HepG2 (cell line): ENCODE results near the gene APOLD1. TPM values are rescaled to one million over a fixed set of nuclear protein-coding genes. Genes with fewer than 3 reads are reported as not detected.

Experiments
- HES4 ChIP-seq: sonication (generic); formaldehyde crosslinking; IDR thresholded peaks from 2 replicates; pipeline ENCODE4 v1.9.0; 2021; ENCODE audit warnings: mild to moderate bottlenecking, missing genetic modification reagents, borderline replicate concordance
- HMG20A ChIP-seq: IDR thresholded peaks from 2 replicates; pipeline ENCODE4 v1.6.1; 2016; ENCODE audit warnings: borderline replicate concordance
- KLF11 ChIP-seq: IDR thresholded peaks from 2 replicates; pipeline ENCODE4 v1.6.1; 2016; ENCODE audit warnings: missing compliant biosample characterization
- MTA1 ChIP-seq: sonication (generic); formaldehyde crosslinking; IDR thresholded peaks from 2 replicates; pipeline ENCODE4 v1.4.0; 2020; ENCODE audit warnings: missing genetic modification reagents, mild to moderate bottlenecking, borderline replicate concordance
- NCOA2 ChIP-seq: sonication (generic); formaldehyde crosslinking; IDR thresholded peaks from 2 replicates; pipeline ENCODE4 v1.8.0; 2022; ENCODE audit warnings: inconsistent platforms
- NKX3-1 ChIP-seq: sonication (generic); formaldehyde crosslinking; IDR thresholded peaks from 2 replicates; pipeline ENCODE4 v1.5.0; 2020; ENCODE audit warnings: missing genetic modification reagents
- PAX8 ChIP-seq: sonication (generic); formaldehyde crosslinking; IDR thresholded peaks from 2 replicates; pipeline ENCODE4 v1.8.0; 2022; ENCODE audit warnings: mild to moderate bottlenecking, missing genetic modification reagents, borderline replicate concordance
- RBAK ChIP-seq: sonication (generic); formaldehyde crosslinking; IDR thresholded peaks from 2 replicates; pipeline ENCODE4 v1.5.1; 2020; ENCODE audit warnings: mild to moderate bottlenecking, missing genetic modification reagents
- ZBTB7A ChIP-seq: sonication (generic); formaldehyde crosslinking; IDR thresholded peaks from 2 replicates; pipeline ENCODE4 v1.8.0; 2022; ENCODE audit warnings: mild to moderate bottlenecking, missing genetic modification reagents
- ZC3H13 ChIP-seq: sonication (generic); formaldehyde crosslinking; IDR thresholded peaks from 2 replicates; pipeline ENCODE4 v1.8.1; 2023; ENCODE audit warnings: mild to moderate bottlenecking, missing genetic modification reagents, moderate library complexity
- ZKSCAN1 ChIP-seq: fragments of 150-350 bp; IDR thresholded peaks from 2 replicates; pipeline ENCODE4 v1.6.1; 2014; ENCODE audit warnings: low read length
- ZNF251 ChIP-seq: sonication (generic); formaldehyde crosslinking; IDR thresholded peaks from 2 replicates; pipeline ENCODE4 v1.9.0; 2021; ENCODE audit warnings: mild to moderate bottlenecking, missing genetic modification reagents
- ZNF773 ChIP-seq: sonication (generic); formaldehyde crosslinking; IDR thresholded peaks from 2 replicates; pipeline ENCODE4 v1.4.0; 2020; ENCODE audit warnings: missing genetic modification reagents, borderline replicate concordance
- polyA plus RNA-seq, 8 experiments: library from polyadenylated mRNA; depleted of rRNA in 3 of 8; stranded (reverse) in 7 of 8; unstranded in 1 of 8; fragments of >200 nt; fragmentation: Illumina TruSeq in 4 of 8; extraction: Trizol in 4 of 8; gene quantifications; 2 replicates each; pipeline versions ENCODE4 v1.2.1 to v1.2.3, GENCODE V29; 2011 to 2016; ENCODE audit warnings: low read depth in 4 of 8, missing spikeins in 1 of 8, mixed read lengths in 1 of 8; ENCODE audit not compliant: insufficient read depth in 1 of 8
- total RNA-seq, 5 experiments: library from RNA; depleted of rRNA; stranded (reverse); fragments of >200 nt; fragmentation: Illumina TruSeq; extraction: Trizol; gene quantifications; 2 replicates each; pipeline ENCODE4 v1.2.3, GENCODE V29; 2016; ENCODE audit warnings: low read depth in 1 of 5
- TF ChIP-seq, protein P1 (sequence below): sonication (generic); formaldehyde crosslinking; IDR thresholded peaks from 2 replicates; pipeline ENCODE4 v1.4.0; 2020; ENCODE audit warnings: missing genetic modification reagents, borderline replicate concordance
- TF ChIP-seq, protein P2 (sequence below): sonication (generic); formaldehyde crosslinking; IDR thresholded peaks from 2 replicates; pipeline ENCODE4 v1.5.0; 2020; ENCODE audit warnings: mild to moderate bottlenecking, missing genetic modification reagents
- TF ChIP-seq, protein P3 (sequence below): IDR thresholded peaks from 2 replicates; pipeline ENCODE4 v1.4.0; 2020; ENCODE audit warnings: mild to moderate bottlenecking, missing genetic modification reagents
- TF ChIP-seq, protein P4 (sequence below): sonication (generic); formaldehyde crosslinking; IDR thresholded peaks from 2 replicates; pipeline ENCODE4 v1.4.0; 2020; ENCODE audit warnings: missing genetic modification reagents

The APOLD1 gene
- total and polyA plus RNA-seq, 2 of the 13 experiments (the other 11 are each of a cell fraction or from before 2014, with no cell fraction given): 0.20 to 0.84 TPM

DNA sequence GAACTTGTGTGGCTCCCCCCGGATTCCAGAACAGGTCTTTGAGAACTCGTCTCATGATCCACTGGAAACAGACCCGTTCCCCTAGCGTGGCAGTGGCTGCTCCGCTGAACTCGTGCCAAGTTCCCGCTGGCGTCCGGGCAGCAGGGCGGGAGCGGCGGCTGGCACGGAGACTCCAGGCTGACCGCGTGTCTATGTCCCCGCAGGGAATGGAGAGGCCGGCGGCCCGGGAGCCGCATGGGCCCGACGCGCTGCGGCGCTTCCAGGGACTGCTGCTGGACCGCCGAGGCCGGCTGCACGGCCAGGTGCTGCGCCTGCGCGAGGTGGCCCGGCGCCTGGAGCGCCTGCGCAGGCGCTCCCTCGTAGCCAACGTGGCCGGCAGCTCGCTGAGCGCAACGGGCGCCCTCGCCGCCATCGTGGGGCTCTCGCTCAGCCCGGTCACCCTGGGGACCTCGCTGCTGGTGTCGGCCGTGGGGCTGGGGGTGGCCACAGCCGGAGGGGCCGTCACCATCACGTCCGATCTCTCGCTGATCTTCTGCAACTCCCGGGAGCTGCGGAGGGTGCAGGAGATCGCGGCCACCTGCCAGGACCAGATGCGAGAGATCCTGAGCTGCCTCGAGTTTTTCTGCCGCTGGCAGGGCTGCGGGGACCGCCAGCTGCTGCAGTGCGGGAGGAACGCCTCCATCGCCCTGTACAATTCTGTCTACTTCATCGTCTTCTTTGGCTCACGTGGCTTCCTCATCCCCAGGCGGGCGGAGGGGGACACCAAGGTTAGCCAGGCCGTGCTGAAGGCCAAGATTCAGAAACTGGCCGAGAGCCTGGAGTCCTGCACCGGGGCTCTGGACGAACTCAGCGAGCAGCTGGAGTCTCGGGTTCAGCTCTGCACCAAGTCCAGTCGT is 1.5 kb downstream of the APOLD1 start (continued):
- TF ChIP-seq, protein P1, sequence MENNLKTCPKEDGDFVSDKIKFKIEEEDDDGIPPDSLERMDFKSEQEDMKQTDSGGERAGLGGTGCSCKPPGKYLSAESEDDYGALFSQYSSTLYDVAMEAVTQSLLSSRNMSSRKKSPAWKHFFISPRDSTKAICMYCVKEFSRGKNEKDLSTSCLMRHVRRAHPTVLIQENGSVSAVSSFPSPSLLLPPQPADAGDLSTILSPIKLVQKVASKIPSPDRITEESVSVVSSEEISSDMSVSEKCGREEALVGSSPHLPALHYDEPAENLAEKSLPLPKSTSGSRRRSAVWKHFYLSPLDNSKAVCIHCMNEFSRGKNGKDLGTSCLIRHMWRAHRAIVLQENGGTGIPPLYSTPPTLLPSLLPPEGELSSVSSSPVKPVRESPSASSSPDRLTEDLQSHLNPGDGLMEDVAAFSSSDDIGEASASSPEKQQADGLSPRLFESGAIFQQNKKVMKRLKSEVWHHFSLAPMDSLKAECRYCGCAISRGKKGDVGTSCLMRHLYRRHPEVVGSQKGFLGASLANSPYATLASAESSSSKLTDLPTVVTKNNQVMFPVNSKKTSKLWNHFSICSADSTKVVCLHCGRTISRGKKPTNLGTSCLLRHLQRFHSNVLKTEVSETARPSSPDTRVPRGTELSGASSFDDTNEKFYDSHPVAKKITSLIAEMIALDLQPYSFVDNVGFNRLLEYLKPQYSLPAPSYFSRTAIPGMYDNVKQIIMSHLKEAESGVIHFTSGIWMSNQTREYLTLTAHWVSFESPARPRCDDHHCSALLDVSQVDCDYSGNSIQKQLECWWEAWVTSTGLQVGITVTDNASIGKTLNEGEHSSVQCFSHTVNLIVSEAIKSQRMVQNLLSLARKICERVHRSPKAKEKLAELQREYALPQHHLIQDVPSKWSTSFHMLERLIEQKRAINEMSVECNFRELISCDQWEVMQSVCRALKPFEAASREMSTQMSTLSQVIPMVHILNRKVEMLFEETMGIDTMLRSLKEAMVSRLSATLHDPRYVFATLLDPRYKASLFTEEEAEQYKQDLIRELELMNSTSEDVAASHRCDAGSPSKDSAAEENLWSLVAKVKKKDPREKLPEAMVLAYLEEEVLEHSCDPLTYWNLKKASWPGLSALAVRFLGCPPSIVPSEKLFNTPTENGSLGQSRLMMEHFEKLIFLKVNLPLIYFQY (CRISPR knock-in tag): peak; percentile 60; the same call in 1 of the 2 replicates
- TF ChIP-seq ZKSCAN1 (no peak), PAX8 (CRISPR knock-in tag) (no peak), NKX3-1 (CRISPR knock-in tag) (peak; percentile 93), ZNF773 (CRISPR knock-in tag) (peak; percentile 92), ZC3H13 (CRISPR knock-in tag) (peak; percentile 86; the same call in 1 of the 2 replicates), ZBTB7A (CRISPR knock-in tag) (peak; percentile 81), KLF11 (CRISPR knock-in tag) (no peak), HES4 (CRISPR knock-in tag) (peak; percentile 85), RBAK (CRISPR knock-in tag) (no peak), MTA1 (CRISPR knock-in tag) (no peak), HMG20A (CRISPR knock-in tag) (no peak), ZNF251 (CRISPR knock-in tag) (no peak), NCOA2 (CRISPR knock-in tag) (no peak)
- TF ChIP-seq, protein P2, sequence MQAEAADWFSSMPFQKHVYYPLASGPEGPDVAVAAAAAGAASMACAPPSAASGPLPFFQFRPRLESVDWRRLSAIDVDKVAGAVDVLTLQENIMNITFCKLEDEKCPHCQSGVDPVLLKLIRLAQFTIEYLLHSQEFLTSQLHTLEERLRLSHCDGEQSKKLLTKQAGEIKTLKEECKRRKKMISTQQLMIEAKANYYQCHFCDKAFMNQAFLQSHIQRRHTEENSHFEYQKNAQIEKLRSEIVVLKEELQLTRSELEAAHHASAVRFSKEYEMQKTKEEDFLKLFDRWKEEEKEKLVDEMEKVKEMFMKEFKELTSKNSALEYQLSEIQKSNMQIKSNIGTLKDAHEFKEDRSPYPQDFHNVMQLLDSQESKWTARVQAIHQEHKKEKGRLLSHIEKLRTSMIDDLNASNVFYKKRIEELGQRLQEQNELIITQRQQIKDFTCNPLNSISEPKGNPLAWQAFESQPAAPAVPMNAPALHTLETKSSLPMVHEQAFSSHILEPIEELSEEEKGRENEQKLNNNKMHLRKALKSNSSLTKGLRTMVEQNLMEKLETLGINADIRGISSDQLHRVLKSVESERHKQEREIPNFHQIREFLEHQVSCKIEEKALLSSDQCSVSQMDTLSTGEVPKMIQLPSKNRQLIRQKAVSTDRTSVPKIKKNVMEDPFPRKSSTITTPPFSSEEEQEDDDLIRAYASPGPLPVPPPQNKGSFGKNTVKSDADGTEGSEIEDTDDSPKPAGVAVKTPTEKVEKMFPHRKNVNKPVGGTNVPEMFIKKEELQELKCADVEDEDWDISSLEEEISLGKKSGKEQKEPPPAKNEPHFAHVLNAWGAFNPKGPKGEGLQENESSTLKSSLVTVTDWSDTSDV (CRISPR knock-in tag): peak; percentile 83
- TF ChIP-seq, protein P3, sequence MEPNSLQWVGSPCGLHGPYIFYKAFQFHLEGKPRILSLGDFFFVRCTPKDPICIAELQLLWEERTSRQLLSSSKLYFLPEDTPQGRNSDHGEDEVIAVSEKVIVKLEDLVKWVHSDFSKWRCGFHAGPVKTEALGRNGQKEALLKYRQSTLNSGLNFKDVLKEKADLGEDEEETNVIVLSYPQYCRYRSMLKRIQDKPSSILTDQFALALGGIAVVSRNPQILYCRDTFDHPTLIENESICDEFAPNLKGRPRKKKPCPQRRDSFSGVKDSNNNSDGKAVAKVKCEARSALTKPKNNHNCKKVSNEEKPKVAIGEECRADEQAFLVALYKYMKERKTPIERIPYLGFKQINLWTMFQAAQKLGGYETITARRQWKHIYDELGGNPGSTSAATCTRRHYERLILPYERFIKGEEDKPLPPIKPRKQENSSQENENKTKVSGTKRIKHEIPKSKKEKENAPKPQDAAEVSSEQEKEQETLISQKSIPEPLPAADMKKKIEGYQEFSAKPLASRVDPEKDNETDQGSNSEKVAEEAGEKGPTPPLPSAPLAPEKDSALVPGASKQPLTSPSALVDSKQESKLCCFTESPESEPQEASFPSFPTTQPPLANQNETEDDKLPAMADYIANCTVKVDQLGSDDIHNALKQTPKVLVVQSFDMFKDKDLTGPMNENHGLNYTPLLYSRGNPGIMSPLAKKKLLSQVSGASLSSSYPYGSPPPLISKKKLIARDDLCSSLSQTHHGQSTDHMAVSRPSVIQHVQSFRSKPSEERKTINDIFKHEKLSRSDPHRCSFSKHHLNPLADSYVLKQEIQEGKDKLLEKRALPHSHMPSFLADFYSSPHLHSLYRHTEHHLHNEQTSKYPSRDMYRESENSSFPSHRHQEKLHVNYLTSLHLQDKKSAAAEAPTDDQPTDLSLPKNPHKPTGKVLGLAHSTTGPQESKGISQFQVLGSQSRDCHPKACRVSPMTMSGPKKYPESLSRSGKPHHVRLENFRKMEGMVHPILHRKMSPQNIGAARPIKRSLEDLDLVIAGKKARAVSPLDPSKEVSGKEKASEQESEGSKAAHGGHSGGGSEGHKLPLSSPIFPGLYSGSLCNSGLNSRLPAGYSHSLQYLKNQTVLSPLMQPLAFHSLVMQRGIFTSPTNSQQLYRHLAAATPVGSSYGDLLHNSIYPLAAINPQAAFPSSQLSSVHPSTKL (CRISPR knock-in tag): peak; percentile 50; the same call in 1 of the 2 replicates
- TF ChIP-seq, protein P4, sequence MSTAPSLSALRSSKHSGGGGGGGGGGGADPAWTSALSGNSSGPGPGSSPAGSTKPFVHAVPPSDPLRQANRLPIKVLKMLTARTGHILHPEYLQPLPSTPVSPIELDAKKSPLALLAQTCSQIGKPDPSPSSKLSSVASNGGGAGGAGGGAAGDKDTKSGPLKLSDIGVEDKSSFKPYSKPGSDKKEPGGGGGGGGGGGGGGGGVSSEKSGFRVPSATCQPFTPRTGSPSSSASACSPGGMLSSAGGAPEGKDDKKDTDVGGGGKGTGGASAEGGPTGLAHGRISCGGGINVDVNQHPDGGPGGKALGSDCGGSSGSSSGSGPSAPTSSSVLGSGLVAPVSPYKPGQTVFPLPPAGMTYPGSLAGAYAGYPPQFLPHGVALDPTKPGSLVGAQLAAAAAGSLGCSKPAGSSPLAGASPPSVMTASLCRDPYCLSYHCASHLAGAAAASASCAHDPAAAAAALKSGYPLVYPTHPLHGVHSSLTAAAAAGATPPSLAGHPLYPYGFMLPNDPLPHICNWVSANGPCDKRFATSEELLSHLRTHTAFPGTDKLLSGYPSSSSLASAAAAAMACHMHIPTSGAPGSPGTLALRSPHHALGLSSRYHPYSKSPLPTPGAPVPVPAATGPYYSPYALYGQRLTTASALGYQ (CRISPR knock-in tag): no peak
